TTC549 (cell line): ENCODE measurements around the gene CYP3A5.
"Not testable (repeated sequence)": the region's sequence is repeated elsewhere in the genome, so short reads cannot be mapped to it uniquely, and the experiment has no call there.

Experiments used
- FAIRE-seq: peaks from 2 replicates; lab custom pipeline; 2012; peaks lifted over from hg19 to GRCh38; lab: Jason Lieb, UNC

The CYP3A5 gene

GRCh38 chr7:99685871-99686608, 6.2 kb upstream of the CYP3A5 start:
- FAIRE-seq, result not testable (repeated sequence)

GRCh38 chr7:99685129-99685758, 5.4 kb upstream of the CYP3A5 start:
- no peak for FAIRE-seq

- no peak for FAIRE-seq
Measured at GRCh38 chr7:99679032-99679399, 780 bp downstream of the CYP3A5 start.

GRCh38 chr7:99677648-99678045, 2.1 kb downstream of the CYP3A5 start:
- no peak for FAIRE-seq

GRCh38 chr7:99677013-99677647, 2.7 kb downstream of the CYP3A5 start:
- FAIRE-seq, result no peak

GRCh38 chr7:99674995-99675742, 4.6 kb downstream of the CYP3A5 start:
- FAIRE-seq, result no peak

- FAIRE-seq, result no peak
Measured at GRCh38 chr7:99672573-99672972, 7.2 kb downstream of the CYP3A5 start.

- FAIRE-seq, result no peak
Measured at GRCh38 chr7:99669782-99670181, 10.0 kb downstream of the CYP3A5 start.

- FAIRE-seq, result no peak
Measured at GRCh38 chr7:99668541-99668940, 11.3 kb downstream of the CYP3A5 start.

- no peak for FAIRE-seq
Measured at GRCh38 chr7:99667179-99667578, 12.6 kb downstream of the CYP3A5 start.

- no peak for FAIRE-seq
Measured at GRCh38 chr7:99666013-99666395, 13.8 kb downstream of the CYP3A5 start.

GRCh38 chr7:99665312-99666012, 14.3 kb downstream of the CYP3A5 start:
- FAIRE-seq, result no peak

GRCh38 chr7:99657879-99658278, 21.9 kb downstream of the CYP3A5 start:
- not testable (repeated sequence) for FAIRE-seq

GRCh38 chr7:99654626-99655025, 25.2 kb downstream of the CYP3A5 start:
- FAIRE-seq, result not testable (repeated sequence)

GRCh38 chr7:99653754-99654153, 26.0 kb downstream of the CYP3A5 start:
- no peak for FAIRE-seq

GRCh38 chr7:99653269-99653668, 26.5 kb downstream of the CYP3A5 start:
- FAIRE-seq, result not testable (repeated sequence)

- FAIRE-seq, result no peak
Measured at GRCh38 chr7:99652671-99653070, 27.1 kb downstream of the CYP3A5 start.

GRCh38 chr7:99651290-99651689, 28.5 kb downstream of the CYP3A5 start:
- FAIRE-seq, result no peak

GRCh38 chr7:99648843-99649242, 31.0 kb downstream of the CYP3A5 start:
- FAIRE-seq, result no peak

GRCh38 chr7:99645590-99645989, 34.2 kb downstream of the CYP3A5 start:
- no peak for FAIRE-seq

- FAIRE-seq, result no peak
Measured at GRCh38 chr7:99644431-99644830, 35.4 kb downstream of the CYP3A5 start.

- FAIRE-seq, result no peak
Measured at GRCh38 chr7:99643464-99643863, 36.3 kb downstream of the CYP3A5 start.
